WTC11 (cell line): ENCODE measurements around the gene HLCS.
"Not testable (repeated sequence)": the region's sequence is repeated elsewhere in the genome, so short reads cannot be mapped to it uniquely, and the experiment has no call there.

ENCODE experiments used
- ATF2 ChIP-seq: sonication (generic); formaldehyde crosslinking; IDR thresholded peaks from 2 replicates; pipeline ENCODE4 v1.8.1; 2022; ENCODE audit warnings: low read depth, missing genetic modification reagents, borderline replicate concordance
- CTCF ChIP-seq: fragments of 200-600 bp; IDR thresholded peaks from 2 replicates; pipeline ENCODE4 v1.8.0; 2022; ENCODE audit warnings: antibody characterized with exemption
- ESRRA ChIP-seq: sonication (generic); formaldehyde crosslinking; IDR thresholded peaks from 2 replicates; pipeline ENCODE4 v1.8.1; 2022; ENCODE audit warnings: mild to moderate bottlenecking, missing genetic modification reagents, borderline replicate concordance
- FOXK1 ChIP-seq: sonication (generic); formaldehyde crosslinking; IDR thresholded peaks from 2 replicates; pipeline ENCODE4 v1.8.0; 2022; ENCODE audit warnings: mild to moderate bottlenecking, moderate library complexity, missing genetic modification reagents
- IRF2 ChIP-seq: sonication (generic); formaldehyde crosslinking; IDR thresholded peaks from 2 replicates; pipeline ENCODE4 v1.8.0; 2022; ENCODE audit warnings: low read depth, missing genetic modification reagents, borderline replicate concordance
- KAT7 ChIP-seq: sonication (generic); formaldehyde crosslinking; IDR thresholded peaks from 2 replicates; pipeline ENCODE4 v1.8.1; 2023; ENCODE audit warnings: missing genetic modification reagents, mild to moderate bottlenecking, borderline replicate concordance
- SMAD3 ChIP-seq: sonication (generic); formaldehyde crosslinking; IDR thresholded peaks from 2 replicates; pipeline ENCODE4 v1.8.0; 2022; ENCODE audit warnings: missing genetic modification reagents, mild to moderate bottlenecking, borderline replicate concordance
- SP1 ChIP-seq: sonication (generic); formaldehyde crosslinking; conservative IDR thresholded peaks from 2 replicates; pipeline ENCODE4 v1.8.1; 2022; ENCODE audit warnings: missing genetic modification reagents
- USF1 ChIP-seq: sonication (generic); formaldehyde crosslinking; IDR thresholded peaks from 2 replicates; pipeline ENCODE4 v1.8.0; 2022; ENCODE audit warnings: mild to moderate bottlenecking, missing genetic modification reagents
- USF2 ChIP-seq: sonication (generic); formaldehyde crosslinking; IDR thresholded peaks from 2 replicates; pipeline ENCODE4 v1.8.1; 2023; ENCODE audit warnings: mild to moderate bottlenecking, missing genetic modification reagents, moderate library complexity
- ZNF317 ChIP-seq: sonication (generic); formaldehyde crosslinking; IDR thresholded peaks from 2 replicates; pipeline ENCODE4 v1.8.1; 2023; ENCODE audit warnings: low read depth, mild to moderate bottlenecking, moderate library complexity, missing genetic modification reagents, borderline replicate concordance

DNA sequence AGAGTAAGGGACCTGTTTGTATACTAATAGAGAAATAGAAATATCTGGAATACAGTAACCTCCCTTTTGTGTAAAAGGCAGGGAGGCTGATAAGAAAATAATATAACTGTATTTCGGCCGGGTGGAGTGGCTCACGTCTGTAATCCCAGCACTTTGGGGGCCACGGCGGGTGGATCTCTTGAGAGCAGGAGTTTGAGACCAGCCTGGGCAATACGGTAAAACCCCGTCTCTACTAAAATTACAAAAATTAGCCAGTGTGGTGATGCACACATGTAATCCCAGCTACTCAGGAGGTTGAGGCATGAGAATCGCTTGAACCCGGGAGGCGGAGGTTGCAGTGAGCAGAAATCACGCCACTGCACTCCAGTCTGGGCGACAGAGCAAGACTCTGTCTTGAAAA is 28.8 kb upstream of the HLCS start:
- not testable (repeated sequence) for TF ChIP-seq CTCF; FOXK1; ATF2; SP1 (CRISPR knock-in tag); SMAD3; ESRRA (CRISPR knock-in tag); KAT7; USF1 (CRISPR knock-in tag); USF2 (CRISPR knock-in tag); ZNF317 (CRISPR knock-in tag); IRF2 (CRISPR knock-in tag)
